Pancreas (tissue), 10 donors: ENCODE results near the gene ANKRD44. TPM values are rescaled to one million over a fixed set of nuclear protein-coding genes. Genes with fewer than 3 reads are reported as not detected.
"Not testable (repeated sequence)": the region's sequence is repeated elsewhere in the genome, so short reads cannot be mapped to it uniquely, and the experiment has no call there.

Experiments
- ATAC-seq, 4 donors: fragments of 200-7000 bp; cut with Tn5 transposase; one replicate each; pipeline versions ENCODE4 v1.8.0 to v1.9.1; 2020; ENCODE audit warnings: mild to moderate bottlenecking in 4 of 4, moderate library complexity in 4 of 4
- DNase-seq, 6 donors: peaks; one replicate each; pipeline ENCODE4 v3.0.0-alpha.2; 2020
- FAIRE-seq: peaks from 2 replicates; lab custom pipeline; 2012; peaks lifted over from hg19 to GRCh38; lab: Jason Lieb, UNC
- H3K27ac ChIP-seq, 4 donors: fragments of 200-600 bp; sonication (generic); 1 replicate in 3 of 4; 2 replicates in 1 of 4; pipeline versions ENCODE4 v1.5.0 to v1.8.0; 2020
- H3K27me3 ChIP-seq, 4 donors: fragments of 200-600 bp; one replicate each; pipeline ENCODE4 v1.8.0; 2021
- H3K36me3 ChIP-seq, 3 donors: fragments of 200-600 bp; sonication (generic) in 1 of 3; one replicate each; pipeline versions ENCODE4 v1.5.0 to v1.8.0; 2020 to 2021
- H3K4me1 ChIP-seq, 3 donors: fragments of 200-600 bp; one replicate each; pipeline ENCODE4 v1.8.0; 2021
- H3K4me3 ChIP-seq, 4 donors: fragments of 200-600 bp; sonication (generic) in 2 of 4; one replicate each; pipeline versions ENCODE4 v1.5.0 to v1.8.0; 2020 to 2021
- H3K9me3 ChIP-seq, 4 donors: fragments of 200-600 bp; one replicate each; pipeline ENCODE4 v1.8.0; 2021
- WGBS, 2 donors: extraction: QIAGEN DNeasy Blood & Tissue Kit; methylation state at CpG; one replicate each; pipeline ENCODE4 v1.1.7; 2013; 5-methylcytosine and 5-hydroxymethylcytosine counted together
- intact Hi-C, 3 donors: fragments of 100-400 bp; cut with DNase I; formaldehyde crosslinking; loops; one replicate each; pipeline versions ENCODE4 v1.11.1 to v1.14.2; 2022
- polyA plus RNA-seq, 2 donors: library from polyadenylated mRNA; stranded (reverse); fragments of 200-250 nt; gene quantifications; one replicate each; pipeline ENCODE4 v1.2.3, GENCODE V29; 2013
- total RNA-seq, 6 donors: library from RNA; stranded (reverse); fragmentation: NEBNext Ultra II Directional in 4 of 6; extraction: Animal tissue kit (Norgen Biotek cat#: 25700) in 4 of 6; gene quantifications; one replicate each; pipeline versions ENCODE4 v1.2.1 to v1.2.4, GENCODE V29; 2021 to 2023
- TF ChIP-seq, protein P1 (sequence below), 4 donors: fragments of 200-600 bp; sonication (generic) in 3 of 4; IDR thresholded peaks; one replicate each; pipeline versions ENCODE4 v1.5.0 to v1.8.0; 2021; ENCODE audit warnings: antibody characterized with exemption in 4 of 4
- donor health status: healthy with polysubstance abuse.
- donor health status: DM: no; HTN: no; CAD: no; lungs with moderate emphysema.
- donor health status: DM: no; HTN: no; CAD: no.
- donor health status: control.
- donor health status: control.
- donor health status: Bipolar disorder and iron deficiency.
- donor health status: DM: yes; HTN: yes; CAD: no.
- donor health status: DM: no; HTN: no; CAD: no.
- donor health status: DM: no; HTN: no; CAD: no.
- donor health status: DM: yes; HTN: yes; CAD: no.

ANKRD44 gene
- total and polyA plus RNA-seq, 8 donors = 1.9 to 12.5 (median 7.7) TPM

DNA sequence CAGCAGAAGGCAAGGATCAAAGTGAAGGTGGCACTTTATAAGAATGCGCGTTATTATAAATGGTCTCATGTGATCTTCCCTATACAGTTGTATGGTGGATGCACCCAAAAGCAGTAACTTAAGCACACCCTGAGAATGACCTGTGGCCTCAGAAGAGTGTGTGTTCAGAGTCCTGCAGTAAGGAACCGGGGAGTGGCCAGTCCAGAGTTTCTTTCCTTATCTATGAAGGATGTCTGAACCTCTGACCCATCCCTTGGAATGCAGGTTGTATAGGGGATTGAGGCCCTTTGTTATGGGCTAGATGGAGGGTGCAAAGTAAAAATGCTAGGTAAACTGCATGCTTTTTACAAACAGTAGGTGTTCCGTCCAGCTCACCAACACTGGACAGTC is 43.6 kb upstream of the ANKRD44 start:
- no peak overlapping the region for H3K4me3 ChIP-seq
- FAIRE-seq (no peak), ATAC-seq (no peak), DNase-seq (no peak)
- H3K27me3 ChIP-seq = no peaks in the 10 kb centered on the region
- intact Hi-C loops = no loop called here
- no peak overlapping the region for H3K27ac ChIP-seq
- whole genome bisulfite sequencing, 2 donors = 92 to 93% methylated on average over 4 of the region's 4 CpGs
- no peaks in the 10 kb centered on the region for H3K4me1 ChIP-seq
- no peaks in the 10 kb centered on the region for H3K9me3 ChIP-seq
- TF ChIP-seq, protein P1, sequence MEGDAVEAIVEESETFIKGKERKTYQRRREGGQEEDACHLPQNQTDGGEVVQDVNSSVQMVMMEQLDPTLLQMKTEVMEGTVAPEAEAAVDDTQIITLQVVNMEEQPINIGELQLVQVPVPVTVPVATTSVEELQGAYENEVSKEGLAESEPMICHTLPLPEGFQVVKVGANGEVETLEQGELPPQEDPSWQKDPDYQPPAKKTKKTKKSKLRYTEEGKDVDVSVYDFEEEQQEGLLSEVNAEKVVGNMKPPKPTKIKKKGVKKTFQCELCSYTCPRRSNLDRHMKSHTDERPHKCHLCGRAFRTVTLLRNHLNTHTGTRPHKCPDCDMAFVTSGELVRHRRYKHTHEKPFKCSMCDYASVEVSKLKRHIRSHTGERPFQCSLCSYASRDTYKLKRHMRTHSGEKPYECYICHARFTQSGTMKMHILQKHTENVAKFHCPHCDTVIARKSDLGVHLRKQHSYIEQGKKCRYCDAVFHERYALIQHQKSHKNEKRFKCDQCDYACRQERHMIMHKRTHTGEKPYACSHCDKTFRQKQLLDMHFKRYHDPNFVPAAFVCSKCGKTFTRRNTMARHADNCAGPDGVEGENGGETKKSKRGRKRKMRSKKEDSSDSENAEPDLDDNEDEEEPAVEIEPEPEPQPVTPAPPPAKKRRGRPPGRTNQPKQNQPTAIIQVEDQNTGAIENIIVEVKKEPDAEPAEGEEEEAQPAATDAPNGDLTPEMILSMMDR (IDR thresholded peaks at IDR 0.05) = no peak
- no peaks in the 10 kb centered on the region for H3K36me3 ChIP-seq

DNA sequence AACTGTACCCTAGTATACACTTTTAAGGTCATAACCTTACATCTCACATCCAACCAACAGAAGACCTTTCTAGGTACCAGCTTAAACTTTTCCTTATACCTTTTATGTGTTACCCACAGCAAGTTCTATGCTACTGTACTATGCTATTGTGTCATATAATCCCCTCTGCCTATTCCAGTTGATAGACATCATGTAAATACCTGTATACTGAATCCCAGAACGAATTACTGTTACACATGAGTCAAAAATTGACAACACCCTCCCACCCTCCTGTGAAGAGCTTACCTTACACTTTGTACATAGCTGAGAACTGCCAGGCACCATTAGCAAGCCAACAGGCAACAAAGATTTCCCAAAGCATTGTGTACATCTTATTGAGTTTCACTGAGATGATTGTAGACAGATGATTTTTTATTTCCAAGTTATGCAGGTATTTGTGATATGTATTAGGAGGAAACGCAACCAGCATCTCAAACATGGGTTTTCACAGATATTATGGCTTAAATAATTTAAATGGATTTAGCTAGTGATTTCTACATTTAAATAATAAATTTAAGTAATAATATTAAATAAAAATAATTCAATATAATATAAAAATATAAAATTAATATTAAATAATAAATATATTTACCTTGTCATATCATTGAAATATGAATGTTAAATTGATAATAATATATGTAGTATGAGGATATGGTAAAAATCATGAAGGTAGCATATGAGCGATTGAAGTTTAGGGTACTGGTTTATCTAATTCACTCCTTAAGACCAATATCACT is 43.0 kb upstream of the ANKRD44 start:
- ATAC-seq (no peak), FAIRE-seq (peak; percentile 57), DNase-seq (no peak)
- no peaks in the 10 kb centered on the region for H3K36me3 ChIP-seq
- H3K4me3 ChIP-seq = no peak overlapping the region
- intact Hi-C loops = no loop called here
- TF ChIP-seq, protein P1 (IDR thresholded peaks at IDR 0.05) = no peak
- H3K4me1 ChIP-seq = no peaks in the 10 kb centered on the region
- H3K27me3 ChIP-seq = no peaks in the 10 kb centered on the region
- WGBS, 2 donors = 73% methylated on average over 3 of the region's 3 CpGs
- H3K9me3 ChIP-seq = no peaks in the 10 kb centered on the region
- no peak overlapping the region for H3K27ac ChIP-seq

DNA sequence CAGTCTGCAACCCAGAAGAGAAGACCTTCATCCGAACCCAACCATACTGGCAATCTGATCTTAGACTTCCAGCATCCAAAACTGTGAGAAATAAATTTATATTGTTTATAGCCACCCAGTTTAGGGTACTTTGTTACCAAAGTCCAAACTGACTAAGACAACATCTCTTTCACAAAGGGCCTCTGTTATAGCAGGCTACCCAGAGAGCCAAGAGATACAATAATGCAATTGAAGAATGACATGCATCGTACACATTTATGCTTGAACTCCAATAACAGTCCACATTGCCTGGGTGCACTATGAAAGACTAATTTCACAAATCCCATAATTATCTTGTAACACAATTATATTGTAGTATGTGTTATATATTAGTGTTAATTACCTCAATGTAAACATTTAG is 39.1 kb upstream of the ANKRD44 start:
- DNase-seq (no peak), FAIRE-seq (no peak), ATAC-seq (no peak)
- H3K36me3 ChIP-seq = no peaks in the 10 kb centered on the region
- WGBS, 2 donors = 82 to 93% methylated on average over 2 of the region's 2 CpGs
- H3K4me3 ChIP-seq = no peak overlapping the region
- H3K27me3 ChIP-seq = no peaks in the 10 kb centered on the region
- H3K27ac ChIP-seq = no peak overlapping the region
- TF ChIP-seq, protein P1 (IDR thresholded peaks at IDR 0.05) = no peak
- intact Hi-C loops = no loop called here
- H3K4me1 ChIP-seq = no peaks in the 10 kb centered on the region
- no peaks in the 10 kb centered on the region for H3K9me3 ChIP-seq

DNA sequence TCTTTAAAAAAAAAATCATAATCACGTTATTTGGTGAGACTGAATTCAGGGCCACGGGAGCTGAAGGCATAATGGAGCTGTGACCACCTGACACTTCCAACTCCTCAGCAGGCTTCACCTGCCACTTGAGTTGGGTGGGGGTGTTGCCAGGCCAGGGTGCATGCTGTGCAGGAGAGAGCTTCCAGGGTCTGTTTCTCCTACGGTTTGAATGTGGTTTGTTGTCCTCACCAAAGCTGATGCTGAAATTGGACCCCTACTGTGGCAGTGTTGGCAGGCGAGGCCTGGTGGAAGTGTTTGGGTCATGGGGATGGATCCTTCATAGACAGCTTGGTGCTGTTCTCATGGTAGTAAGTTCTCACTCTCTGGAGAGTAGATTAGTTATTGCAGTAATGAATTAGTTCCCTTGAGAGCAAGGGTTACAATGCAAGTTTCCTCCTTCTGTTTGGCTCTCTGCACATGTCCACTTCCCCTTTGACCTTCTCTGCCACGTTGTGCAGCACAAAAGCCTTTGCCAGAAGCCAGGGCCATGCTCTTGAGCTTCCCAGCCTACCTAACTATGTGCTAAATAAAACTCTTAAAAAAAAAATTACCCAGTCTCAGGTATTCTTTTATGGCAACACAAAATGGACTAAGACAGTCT is 38.3 kb upstream of the ANKRD44 start:
- FAIRE-seq = no peak
- H3K27ac ChIP-seq = no peak overlapping the region
- TF ChIP-seq, protein P1 (IDR thresholded peaks at IDR 0.05) = no peak
- no peak overlapping the region for H3K4me3 ChIP-seq
- DNase-seq = no peak
- intact Hi-C loops = no loop called here
- 51 to 57% methylated on average over 5 of the region's 5 CpGs for WGBS, 2 donors
- no peaks in the 10 kb centered on the region for H3K36me3 ChIP-seq
- H3K9me3 ChIP-seq = no peaks in the 10 kb centered on the region
- ATAC-seq = no peak
- no peaks in the 10 kb centered on the region for H3K27me3 ChIP-seq
- H3K4me1 ChIP-seq = no peaks in the 10 kb centered on the region

DNA sequence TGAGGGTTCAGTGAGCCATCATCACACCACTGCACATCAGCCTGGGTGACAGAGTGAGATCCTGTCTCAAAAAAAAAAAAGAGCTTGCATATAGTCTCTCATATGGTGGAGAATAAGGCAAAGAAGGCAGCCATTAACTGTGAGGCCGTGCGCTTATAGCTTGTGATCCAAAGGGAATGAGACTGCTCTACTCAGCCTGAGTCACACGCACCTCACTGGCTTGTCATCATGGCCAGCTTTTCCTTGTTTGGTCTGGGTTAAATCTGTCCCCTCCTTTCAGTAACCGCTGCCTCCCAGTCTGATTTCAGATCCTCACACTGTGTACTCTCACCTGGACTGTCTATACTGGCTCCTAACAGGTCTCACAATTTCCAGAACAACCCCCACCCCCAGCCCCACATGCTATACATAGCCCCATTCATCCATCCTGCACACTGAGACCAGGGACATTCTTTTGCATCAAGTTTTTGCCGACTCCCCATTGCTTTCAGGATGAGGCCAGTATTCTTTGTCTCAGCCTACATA is 35.3 kb upstream of the ANKRD44 start:
- Histone ChIP-seq H3K27me3 (no peaks in the 10 kb centered on the region), H3K36me3 (no peaks in the 10 kb centered on the region), H3K4me3 (no peak overlapping the region), H3K27ac (no peak overlapping the region), H3K9me3 (no peaks in the 10 kb centered on the region), H3K4me1 (no peaks in the 10 kb centered on the region)
- no peak for ATAC-seq
- WGBS, 2 donors = 74 to 86% methylated on average over 5 of the region's 5 CpGs
- TF ChIP-seq, protein P1 (IDR thresholded peaks at IDR 0.05) = no peak
- no peak for DNase-seq
- no peak for FAIRE-seq
- intact Hi-C loops = no loop called here

DNA sequence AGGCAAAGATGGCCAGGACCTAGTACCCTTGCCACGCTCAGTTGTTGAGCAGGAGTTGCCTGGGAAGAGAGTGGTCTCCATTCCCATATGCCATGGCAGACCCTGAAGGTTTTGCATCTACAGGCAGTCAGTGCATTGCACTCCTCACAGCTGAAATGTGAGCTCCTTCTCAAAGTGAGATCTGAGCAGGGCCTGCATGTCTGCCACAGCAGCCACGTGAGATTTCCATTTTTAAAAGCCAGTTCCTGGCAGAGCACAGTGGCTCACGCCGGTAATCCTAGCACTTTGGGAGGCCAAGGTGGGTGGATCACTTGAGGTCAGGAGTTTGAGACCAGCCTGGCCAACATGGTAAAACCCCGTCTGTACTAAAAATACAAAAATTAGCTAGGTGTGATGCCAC is 33.4 kb upstream of the ANKRD44 start:
- H3K27me3 ChIP-seq, DNase-seq, H3K36me3 ChIP-seq, H3K4me3 ChIP-seq, intact Hi-C loops, H3K9me3 ChIP-seq, H3K4me1 ChIP-seq, ATAC-seq, H3K27ac ChIP-seq, FAIRE-seq: not testable (repeated sequence)
- 86 to 87% methylated on average over 5 of the region's 5 CpGs for WGBS, 2 donors
